H1 (cell line): Measurements from ENCODE around the gene WBP1L. TPM values are rescaled to one million over a fixed set of nuclear protein-coding genes. Genes with fewer than 3 reads are reported as not detected.

Experiments used
- CTCF ChIA-PET: fragments of 300-600 bp; sonication (Branson Sonifier 250); formaldehyde crosslinking; loops from one replicate; lab custom pipeline; 2021; ENCODE audit not compliant: partially characterized antibody; lab: Charles Lee
- POLR2A ChIA-PET: fragments of 300-600 bp; sonication (Branson Sonifier 250); formaldehyde crosslinking; loops from one replicate; lab custom pipeline; 2021; ENCODE audit warnings: inconsistent platforms; ENCODE audit not compliant: partially characterized antibody; lab: Charles Lee
- DNase-seq, 2 experiments: peaks; one replicate each; pipeline versions ENCODE4 v3.0.0 to v3.0.0-alpha.2; 2010 to 2022; ENCODE audit warnings: low spot score in 2 of 2, low read depth in 1 of 2, mixed read lengths in 1 of 2
- FAIRE-seq: peaks from 2 replicates; lab custom pipeline; 2011; peaks lifted over from hg19 to GRCh38; lab: Jason Lieb, UNC
- H2AFZ ChIP-seq: 2 replicates; pipeline ENCODE4 v1.8.1; 2012; ENCODE audit warnings: low read length, inconsistent platforms
- H2AK5ac ChIP-seq: 2 replicates; pipeline ENCODE4 v1.6.1; 2013; ENCODE audit warnings: low read depth, low read length
- H2BK120ac ChIP-seq: replicated peaks from 2 replicates; pipeline ENCODE3; 2013; ENCODE audit warnings: low read depth, low read length, inconsistent platforms
- H2BK12ac ChIP-seq: 2 replicates; pipeline ENCODE4 v1.6.1; 2013; ENCODE audit warnings: low read depth, low read length
- H2BK15ac ChIP-seq: 2 replicates; pipeline ENCODE4 v1.6.1; 2013; ENCODE audit warnings: low read length
- H2BK20ac ChIP-seq: 2 replicates; pipeline ENCODE4 v1.6.1; 2013; ENCODE audit warnings: low read length
- H2BK5ac ChIP-seq: 2 replicates; pipeline ENCODE4 v1.6.1; 2013; ENCODE audit warnings: low read depth, low read length
- H3K14ac ChIP-seq: 2 replicates; pipeline ENCODE4 v1.6.1; 2013; ENCODE audit warnings: inconsistent platforms; ENCODE audit not compliant: insufficient read length
- H3K18ac ChIP-seq: 2 replicates; pipeline ENCODE4 v1.6.1; 2013; ENCODE audit warnings: low read length; ENCODE audit errors: extremely low read depth
- H3K23ac ChIP-seq: 2 replicates; pipeline ENCODE4 v1.6.1; 2013; ENCODE audit warnings: inconsistent platforms; ENCODE audit not compliant: insufficient read length
- H3K23me2 ChIP-seq: 2 replicates; pipeline ENCODE4 v1.6.1; 2013; ENCODE audit warnings: low read depth, low read length
- H3K27ac ChIP-seq: 2 replicates; pipeline ENCODE4 v1.6.1; 2011; ENCODE audit warnings: low read depth, low read length, inconsistent platforms
- H3K27me3 ChIP-seq, 4 experiments: replicated peaks in 1 of 4; 1 replicate in 1 of 4; 2 replicates in 3 of 4; pipeline versions ENCODE4 v1.6.1 to v1.8.1; 2011 to 2013; ENCODE audit warnings: low read length in 3 of 4, mild to moderate bottlenecking in 3 of 4, inconsistent platforms in 2 of 4, mixed read lengths in 2 of 4, moderate library complexity in 1 of 4; ENCODE audit not compliant: control insufficient read depth in 3 of 4, insufficient read depth in 3 of 4; ENCODE audit errors: extremely low read depth in 1 of 4
- H3K36me3 ChIP-seq, 4 experiments: 2 replicates each; pipeline versions ENCODE4 v1.6.1 to v1.8.1; 2011 to 2013; ENCODE audit warnings: mild to moderate bottlenecking in 4 of 4, low read length in 3 of 4, moderate library complexity in 2 of 4, control low read depth in 1 of 4, inconsistent platforms in 1 of 4; ENCODE audit not compliant: insufficient read depth in 4 of 4, control insufficient read depth in 2 of 4
- H3K4ac ChIP-seq: replicated peaks from 2 replicates; pipeline ENCODE3; 2013; ENCODE audit warnings: low read length, low read depth, mixed read lengths, inconsistent platforms; ENCODE audit not compliant: insufficient read length
- H3K4me1 ChIP-seq, 4 experiments: replicated peaks in 1 of 4; 1 replicate in 1 of 4; 2 replicates in 3 of 4; pipeline versions ENCODE4 v1.6.1 to v1.8.1; 2011 to 2013; ENCODE audit warnings: low read length in 3 of 4, inconsistent platforms in 2 of 4, mixed read lengths in 1 of 4; ENCODE audit not compliant: insufficient read depth in 4 of 4, control insufficient read depth in 3 of 4
- H3K4me2 ChIP-seq, 2 experiments: 2 replicates each; pipeline versions ENCODE4 v1.6.1 to v1.8.1; 2011 to 2013; ENCODE audit warnings: low read depth in 2 of 2, low read length in 2 of 2, control low read depth in 1 of 2, inconsistent platforms in 1 of 2, mild to moderate bottlenecking in 1 of 2; ENCODE audit not compliant: insufficient read depth in 1 of 2
- H3K4me3 ChIP-seq, 4 experiments: fragments of 200-600, 300-600 bp in 1 of 4; sonication (generic), shearing (Covaris generic), sonication (Bioruptor Twin) in 1 of 4; 2 replicates each; pipeline versions ENCODE4 v1.5.1 to v1.8.1; 2011 to 2016; ENCODE audit warnings: low read length in 4 of 4, low read depth in 3 of 4, control low read depth in 2 of 4, inconsistent platforms in 2 of 4, mild to moderate bottlenecking in 2 of 4, mixed read lengths in 1 of 4, moderate library complexity in 1 of 4; ENCODE audit not compliant: insufficient read depth in 2 of 4; ENCODE audit errors: extremely low read depth in 1 of 4
- H3K56ac ChIP-seq: replicated peaks from 2 replicates; pipeline ENCODE3; 2013; ENCODE audit warnings: low read depth, mild to moderate bottlenecking, mixed read lengths, low read length, inconsistent platforms; ENCODE audit not compliant: insufficient read length
- H3K79me1 ChIP-seq: 2 replicates; pipeline ENCODE4 v1.6.1; 2013; ENCODE audit warnings: low read depth, low read length, control low read depth
- H3K79me2 ChIP-seq, 2 experiments: 2 replicates each; pipeline versions ENCODE4 v1.6.1 to v1.8.1; 2012 to 2013; ENCODE audit warnings: low read length in 2 of 2, mild to moderate bottlenecking in 2 of 2, inconsistent platforms in 1 of 2; ENCODE audit not compliant: insufficient read depth in 2 of 2, control insufficient read depth in 1 of 2
- H3K9ac ChIP-seq, 4 experiments: replicated peaks in 1 of 4; 1 replicate in 1 of 4; 2 replicates in 3 of 4; pipeline versions ENCODE4 v1.6.1 to v1.8.1; 2011 to 2013; ENCODE audit warnings: low read depth in 3 of 4, low read length in 3 of 4, control low read depth in 2 of 4, mild to moderate bottlenecking in 2 of 4, moderate library complexity in 2 of 4, inconsistent platforms in 1 of 4; ENCODE audit errors: extremely low read depth in 1 of 4
- H3K9me3 ChIP-seq, 2 experiments: 2 replicates each; pipeline versions ENCODE4 v1.6.1 to v1.8.1; 2012 to 2013; ENCODE audit warnings: mild to moderate bottlenecking in 2 of 2, moderate library complexity in 2 of 2, control low read depth in 1 of 2, inconsistent platforms in 1 of 2, low read depth in 1 of 2, low read length in 1 of 2, mixed read lengths in 1 of 2; ENCODE audit not compliant: insufficient read depth in 2 of 2
- H4K20me1 ChIP-seq, 2 experiments: replicated peaks in 1 of 2; 2 replicates each; pipeline versions ENCODE3 to v1.8.1; 2011 to 2013; ENCODE audit warnings: inconsistent platforms in 2 of 2, low read length in 2 of 2, mild to moderate bottlenecking in 1 of 2; ENCODE audit not compliant: insufficient read depth in 2 of 2, control insufficient read depth in 1 of 2
- H4K5ac ChIP-seq: 2 replicates; pipeline ENCODE4 v1.6.1; 2013; ENCODE audit warnings: low read length, low read depth, mixed read lengths, inconsistent platforms; ENCODE audit not compliant: insufficient read length
- H4K8ac ChIP-seq: 2 replicates; pipeline ENCODE4 v1.8.0; 2013; ENCODE audit warnings: mild to moderate bottlenecking, moderate library complexity, low read length, inconsistent platforms; ENCODE audit not compliant: insufficient read depth; ENCODE audit errors: extremely low read depth
- H4K91ac ChIP-seq: replicated peaks from 2 replicates; pipeline ENCODE3; 2013; ENCODE audit warnings: low read length, mixed read lengths, inconsistent platforms; ENCODE audit not compliant: insufficient read length
- BCL11A ChIP-seq, 2 experiments: IDR thresholded peaks; one replicate each; pipeline ENCODE4 v1.6.1; 2011; ENCODE audit warnings: low read depth in 2 of 2, low read length in 2 of 2, mild to moderate bottlenecking in 2 of 2
- CBX5 ChIP-seq: fragments of 300-800, 300-1000 bp; sonication (generic); IDR thresholded peaks from 2 replicates; pipeline ENCODE4 v1.7.1; 2016; ENCODE audit warnings: antibody characterized with exemption, low read length, low read depth
- CTBP2 ChIP-seq: IDR thresholded peaks from 2 replicates; pipeline ENCODE4 v1.7.0; 2011; ENCODE audit warnings: borderline replicate concordance, mild to moderate bottlenecking, moderate library complexity, mixed read lengths, low read length; ENCODE audit not compliant: insufficient read depth, insufficient read length
- GTF2F1 ChIP-seq: IDR thresholded peaks from 2 replicates; pipeline ENCODE4 v1.6.1; 2012; ENCODE audit warnings: low read depth, low read length, improper control_type of control experiment, borderline replicate concordance
- JUND ChIP-seq: IDR thresholded peaks from 2 replicates; pipeline ENCODE4 v1.6.1; 2011; ENCODE audit warnings: mild to moderate bottlenecking, improper control_type of control experiment, low read length
- KDM5A ChIP-seq: fragments of 200-600 bp; IDR thresholded peaks from 2 replicates; pipeline ENCODE4 v1.7.1; 2012; ENCODE audit warnings: mild to moderate bottlenecking, low read length, inconsistent platforms, mixed read lengths
- POLR2AphosphoS5 ChIP-seq: IDR thresholded peaks from 2 replicates; pipeline ENCODE4 v1.6.1; 2011; ENCODE audit warnings: low read depth, low read length
- RAD21 ChIP-seq, 2 experiments: IDR thresholded peaks in 1 of 2; conservative IDR thresholded peaks in 1 of 2; 2 replicates each; pipeline ENCODE4 v1.6.1; 2011; ENCODE audit warnings: low read depth in 2 of 2, low read length in 2 of 2, improper control_type of control experiment in 1 of 2, inconsistent platforms in 1 of 2, mild to moderate bottlenecking in 1 of 2, moderate library complexity in 1 of 2
- SIN3A ChIP-seq, 2 experiments: IDR thresholded peaks in 1 of 2; conservative IDR thresholded peaks in 1 of 2; 2 replicates each; pipeline ENCODE4 v1.6.1; 2011 to 2012; ENCODE audit warnings: low read length in 2 of 2, improper control_type of control experiment in 1 of 2, low read depth in 1 of 2, mild to moderate bottlenecking in 1 of 2
- SP1 ChIP-seq: IDR thresholded peaks from 2 replicates; pipeline ENCODE4 v1.6.1; 2011; ENCODE audit warnings: low read depth, low read length
- SRF ChIP-seq: IDR thresholded peaks from 2 replicates; pipeline ENCODE4 v1.6.1; 2011; ENCODE audit warnings: mild to moderate bottlenecking, low read depth, low read length, moderate library complexity
- SUZ12 ChIP-seq: fragments of 200-600 bp; sonication (generic); IDR thresholded peaks from 2 replicates; pipeline ENCODE4 v1.6.1; 2012; ENCODE audit warnings: mild to moderate bottlenecking, inconsistent platforms, low read length, moderate library complexity, mixed read lengths
- TAF1 ChIP-seq: IDR thresholded peaks from 2 replicates; pipeline ENCODE4 v1.6.1; 2011; ENCODE audit warnings: mild to moderate bottlenecking, low read depth, low read length
- TEAD4 ChIP-seq: IDR thresholded peaks from 2 replicates; pipeline ENCODE4 v1.6.1; 2012; ENCODE audit warnings: low read depth, low read length, inconsistent platforms, mixed read lengths
- WGBS, 2 experiments: shearing (Covaris generic) in 1 of 2; methylation state at CpG; one replicate each; pipeline versions ENCODE4 v1.1.6 to v1.1.7; 2013 to 2015; ENCODE audit warnings: low lambda C conversion rate in 2 of 2, mixed read lengths in 2 of 2, inconsistent platforms in 1 of 2, low coverage in 1 of 2, missing lambda C conversion rate in 1 of 2; ENCODE audit not compliant: insufficient replicate concordance in 2 of 2, insufficient coverage in 1 of 2, insufficient read length in 1 of 2; ENCODE audit errors: extremely low coverage in 1 of 2, missing lambda C conversion rate in 1 of 2; 5-methylcytosine and 5-hydroxymethylcytosine counted together
- polyA plus RNA-seq, 7 experiments: library from polyadenylated mRNA; depleted of rRNA in 3 of 7; stranded (reverse) in 5 of 7; unstranded in 2 of 7; fragments of >200 nt in 5 of 7; fragments of 200-250 nt in 2 of 7; gene quantifications; 1 replicate in 5 of 7; 2 replicates in 1 of 7; 4 replicates in 1 of 7; pipeline versions ENCODE4 v1.2.1 to v1.2.3, GENCODE V29; 2011 to 2013; ENCODE audit warnings: missing spikeins in 2 of 7, mixed read lengths in 2 of 7
- total RNA-seq: library from RNA; stranded (reverse); fragmentation: NEBNext Ultra II Directional; extraction: Animal tissue kit (Norgen Biotek cat#: 25700); gene quantifications from 2 replicates; pipeline ENCODE4 v1.2.1, GENCODE V29; 2021

WBP1L gene
- total and polyA plus RNA-seq, 2 of the 8 experiments (the other 6 are each of a cell fraction or from before 2014, with no cell fraction given): 26.6 to 29.9 TPM

- H3K79me1 ChIP-seq: no peaks in the 10 kb centered on the region
- H2BK15ac ChIP-seq: no peak overlapping the region
- H3K27ac ChIP-seq: no peak overlapping the region
- H3K14ac ChIP-seq: no peak overlapping the region
- WGBS, 2 experiments: 0% methylated on average over 1 of the region's 1 CpG; no CpG with 5 or more reads in 1 of the 2 experiments
- H3K27me3 ChIP-seq: no peaks in the 10 kb centered on the region
- no peak overlapping the region for H3K4me3 ChIP-seq
- H2BK12ac ChIP-seq: no peak overlapping the region
- H3K9me3 ChIP-seq: no peaks in the 10 kb centered on the region
- ChIA-PET CTCF (interaction anchor here (0.6 to 1.7 kb wide), 8 partner anchors 13 to 206 kb away, joined by 3 to 9 read pairs (median 3); no protein-coding TSS in a partner anchor), POLR2A (interaction anchor here (1.5 to 3.6 kb wide), 4 partner anchors 9 to 18 kb away, joined by 4 to 31 read pairs (median 6); partner anchors contain the start of genes ARL3, SFXN2 and WBP1L)
- peaks cover 0 to 3% (median 2%) of the 10 kb centered on the region in 4 experiments; a peak in 3 of 7 replicates for H3K4me1 ChIP-seq
- H3K4me2 ChIP-seq: no peak overlapping the region
- no peaks in the 10 kb centered on the region for H3K79me2 ChIP-seq
- no peaks in the 10 kb centered on the region for H3K23me2 ChIP-seq
- no peak overlapping the region for H3K56ac ChIP-seq
- H4K5ac ChIP-seq: no peak overlapping the region
- peaks cover 20 to 64% (median 40%) of the 10 kb centered on the region in 4 experiments for H3K36me3 ChIP-seq
- H2BK5ac ChIP-seq: no peak overlapping the region
- H4K20me1 ChIP-seq: peaks cover 0 to 3% of the 10 kb centered on the region in 2 experiments
- H3K23ac ChIP-seq: no peak overlapping the region
- no peak overlapping the region for H3K4ac ChIP-seq
- H2BK120ac ChIP-seq: no peak overlapping the region
- no peak overlapping the region for H3K18ac ChIP-seq
- H2AK5ac ChIP-seq: no peak overlapping the region
- no peak overlapping the region for H2AFZ ChIP-seq
- H2BK20ac ChIP-seq: no peak overlapping the region
- no peak overlapping the region for H4K91ac ChIP-seq
- FAIRE-seq: no peak
- H4K8ac ChIP-seq: no peak overlapping the region; the same call in 1 of the 2 replicates
- no peak overlapping the region for H3K9ac ChIP-seq
- DNase-seq: no peak
- no peak for TF ChIP-seq BCL11A (IDR thresholded peaks at IDR 0.05; ENCODE audit: low read depth in 2 of 2, low read length in 2 of 2)
- TF ChIP-seq GTF2F1: no peak
- no peak for TF ChIP-seq RAD21 (IDR thresholded peaks at IDR 0.05 in 1 of 2, conservative IDR thresholded peaks at IDR 0.05 in 1 of 2; ENCODE audit: low read depth in 2 of 2, low read length in 2 of 2)
- no peak for TF ChIP-seq CTBP2
- TF ChIP-seq SUZ12: no peak
- no peak for TF ChIP-seq TAF1
- TF ChIP-seq POLR2AphosphoS5: no peak
- no peak for TF ChIP-seq SP1
- no peak for TF ChIP-seq JUND
- no peak for TF ChIP-seq SIN3A (conservative IDR thresholded peaks at IDR 0.05 in 1 of 2, IDR thresholded peaks at IDR 0.05 in 1 of 2; ENCODE audit: low read depth in 1 of 2, low read length in 2 of 2)
- no peak for TF ChIP-seq TEAD4
- no peak for TF ChIP-seq CBX5
- no peak for TF ChIP-seq SRF
- TF ChIP-seq KDM5A: no peak
Observed at GRCh38 chr10:102732661-102733060, 11.1 kb upstream of the WBP1L start.
